ENCODE results near the gene SLC19A1.

The SLC19A1 gene

DNA sequence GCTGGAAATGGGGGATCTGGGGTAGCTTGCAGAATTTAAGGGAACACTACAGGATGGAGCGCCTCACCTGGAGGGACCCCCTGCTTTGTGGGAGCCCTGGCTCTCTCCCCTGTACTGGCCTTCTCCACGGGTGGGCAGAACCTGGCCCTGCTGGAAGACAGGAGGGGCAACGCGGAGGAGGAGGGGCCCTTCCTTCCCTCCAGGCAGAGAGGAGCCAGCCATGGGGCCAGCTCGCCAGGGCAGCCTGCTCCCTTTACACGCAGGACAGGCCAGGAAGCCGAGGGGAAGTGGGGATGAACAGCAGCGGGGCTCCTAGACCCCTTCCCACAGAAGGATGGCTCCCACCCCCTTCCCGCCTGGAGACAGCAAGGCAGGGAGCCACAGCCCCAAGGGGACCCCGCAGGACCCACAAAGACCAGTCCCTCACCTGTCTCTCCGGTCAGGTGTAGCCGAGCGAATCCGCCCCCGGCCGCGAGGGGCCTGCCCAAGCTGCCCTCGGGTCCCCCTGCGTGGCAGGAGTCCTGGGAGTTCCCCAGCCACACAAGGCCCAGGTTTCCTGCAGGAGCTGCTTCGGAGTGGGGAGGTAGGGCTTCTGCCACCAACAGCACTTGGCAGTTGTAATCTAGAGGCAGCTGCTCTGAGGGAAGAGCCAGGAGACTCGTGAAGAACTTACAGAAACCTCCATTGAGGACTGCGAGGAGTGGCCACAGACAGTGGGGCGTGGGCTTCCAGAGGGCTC is 1.6 kb upstream of the SLC19A1 start:
- no peak for DNase-seq

DNA sequence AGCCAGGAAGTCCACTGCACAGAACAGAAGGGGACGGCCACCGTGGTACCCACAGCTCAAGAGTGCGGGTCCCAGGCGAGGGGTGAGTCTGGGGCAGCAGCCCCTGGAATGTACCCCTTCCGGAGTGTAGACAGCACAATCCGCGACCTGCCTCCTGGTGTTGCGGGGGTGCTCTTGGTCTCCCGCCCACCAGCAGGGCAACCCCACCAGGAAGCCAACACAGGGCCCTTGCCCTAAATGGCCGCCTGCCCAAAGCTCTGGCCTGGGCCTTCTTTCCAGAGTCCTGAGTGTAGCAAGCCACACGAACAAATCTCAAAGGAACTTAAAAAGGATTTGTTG is 1.1 kb upstream of the SLC19A1 start:
- DNase-seq, result no peak

DNA sequence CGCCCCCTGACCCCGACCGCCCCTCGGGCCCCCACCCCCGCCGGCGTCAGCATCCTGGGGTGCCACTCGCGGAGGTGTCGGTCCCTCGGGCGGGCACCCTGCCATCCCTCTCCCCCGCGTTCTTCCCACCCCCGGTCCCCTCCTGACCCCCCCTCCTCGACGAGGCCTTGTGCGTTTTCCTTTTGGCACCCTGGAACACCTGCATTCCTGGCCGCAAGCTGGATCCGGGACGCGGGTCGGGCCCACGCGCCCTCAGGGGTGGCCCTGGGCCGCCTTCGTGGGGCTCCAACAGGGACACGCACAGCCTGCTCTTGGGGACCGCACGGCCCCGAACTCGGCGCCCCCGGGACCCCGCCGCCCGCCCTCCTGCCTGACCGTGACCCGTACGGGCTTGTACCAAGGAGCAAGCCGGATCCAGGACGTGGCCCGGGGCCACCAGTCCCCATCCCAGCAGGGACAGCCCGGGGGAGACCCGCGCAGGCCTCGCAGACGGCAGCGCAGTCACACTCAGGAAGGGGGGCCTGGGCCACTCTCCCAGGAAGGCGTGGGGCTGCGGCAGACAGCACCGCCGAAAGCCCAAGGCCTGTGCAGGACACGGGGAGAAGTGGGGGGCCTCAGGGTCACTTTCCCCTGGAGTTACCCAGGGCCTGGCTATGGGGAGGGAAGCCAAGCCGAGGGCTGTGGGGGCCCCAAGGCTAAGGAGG is 579 bp upstream of the SLC19A1 start:
- no peak for DNase-seq

DNA sequence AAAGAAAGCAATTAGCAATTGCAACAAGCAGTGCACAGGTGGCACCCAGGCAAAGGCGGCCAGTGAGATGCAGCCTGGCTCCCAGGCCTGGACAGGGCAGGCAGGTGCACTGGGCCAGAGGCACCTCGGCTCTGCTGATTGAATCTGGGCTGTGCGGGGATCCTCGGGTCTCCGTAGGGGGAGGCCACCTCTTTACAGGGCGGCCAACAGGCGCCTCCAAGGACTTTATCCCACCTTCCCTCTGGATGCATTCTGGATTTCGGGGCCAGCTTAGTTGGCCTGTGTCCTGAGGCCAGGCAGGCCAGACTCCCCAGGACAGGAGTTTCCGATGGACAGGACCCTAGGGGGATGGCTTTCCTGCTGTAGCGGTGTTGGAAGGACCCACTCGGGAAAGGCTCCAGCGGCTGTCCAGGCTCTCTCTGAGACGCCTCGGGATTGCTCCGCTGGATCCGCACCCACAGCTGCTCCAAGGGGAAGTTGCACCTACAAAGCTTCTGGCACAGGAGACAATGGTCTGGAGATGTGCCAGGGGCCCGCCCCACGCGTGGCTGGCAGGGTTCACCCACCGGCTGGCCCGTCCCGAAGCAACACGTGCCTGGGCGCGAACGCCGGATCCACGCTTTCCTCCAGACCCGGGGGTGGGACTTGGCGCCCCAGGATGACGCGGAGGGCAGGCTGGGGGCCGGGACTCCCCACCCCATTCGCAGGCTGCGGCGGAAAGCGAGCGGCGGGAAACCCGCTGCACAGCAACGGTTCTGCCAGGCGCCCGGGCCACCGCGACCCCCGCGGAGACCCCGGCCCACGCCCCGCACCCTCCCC is 810 bp downstream of the SLC19A1 start:
- DNase-seq, result peak; percentile 99

DNA sequence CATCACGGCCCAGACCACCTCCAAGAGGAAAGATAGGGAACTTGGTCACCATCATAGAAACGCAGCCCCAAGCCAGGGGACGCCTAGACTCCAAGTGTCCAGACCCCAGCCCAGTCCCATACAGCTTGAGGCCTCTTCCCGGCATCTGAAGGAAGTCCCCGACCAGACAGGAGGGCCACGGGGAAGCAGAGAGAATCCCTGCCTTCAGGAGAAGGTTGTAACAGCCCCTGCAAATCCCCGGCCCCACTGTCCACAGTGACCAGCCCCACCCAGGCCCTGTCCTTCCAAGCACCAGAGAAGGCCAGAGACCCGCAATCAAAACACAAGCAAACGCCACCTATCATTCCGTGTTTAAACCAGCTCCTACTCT is 1.7 kb downstream of the SLC19A1 start:
- DNase-seq, result no peak

DNA sequence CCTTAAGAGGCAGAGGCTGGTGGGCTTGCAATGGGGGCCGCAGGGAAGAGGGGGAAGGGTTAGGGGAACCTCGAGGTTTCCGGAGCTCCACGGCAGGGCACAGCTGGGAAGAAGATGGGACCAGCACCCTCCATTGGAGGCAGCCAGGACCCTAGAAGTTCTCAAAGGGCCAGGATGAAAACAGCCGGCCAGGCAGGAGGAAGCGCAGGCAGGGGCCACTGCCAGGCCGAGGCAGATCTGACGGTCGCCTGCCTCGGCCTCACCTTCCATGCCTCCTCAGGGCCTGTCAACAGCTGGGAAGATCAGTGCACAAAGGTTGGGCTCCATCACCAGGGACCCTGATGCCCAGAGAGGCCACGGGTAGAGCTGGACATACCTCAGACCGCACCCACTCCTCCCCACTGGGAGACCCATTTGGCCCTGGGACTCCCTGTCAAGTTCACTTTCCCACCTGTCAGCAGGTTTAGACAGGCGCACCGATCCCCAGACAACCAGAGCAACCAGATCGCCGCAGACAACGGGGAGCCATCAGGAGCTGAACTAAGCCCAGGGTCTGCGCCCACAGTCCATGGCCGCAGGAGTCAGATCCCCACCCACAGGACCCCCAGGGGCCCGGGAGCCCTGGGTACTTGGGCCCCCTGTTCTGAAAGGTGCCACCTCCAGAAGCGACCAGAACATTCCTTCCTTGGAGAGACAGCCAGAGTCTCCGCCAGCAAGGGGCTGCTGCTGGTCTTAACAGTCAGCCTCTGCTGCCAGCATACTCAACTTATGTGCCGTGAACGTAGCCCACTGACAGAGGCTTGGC is 2.2 kb downstream of the SLC19A1 start:
- no peak for DNase-seq

DNA sequence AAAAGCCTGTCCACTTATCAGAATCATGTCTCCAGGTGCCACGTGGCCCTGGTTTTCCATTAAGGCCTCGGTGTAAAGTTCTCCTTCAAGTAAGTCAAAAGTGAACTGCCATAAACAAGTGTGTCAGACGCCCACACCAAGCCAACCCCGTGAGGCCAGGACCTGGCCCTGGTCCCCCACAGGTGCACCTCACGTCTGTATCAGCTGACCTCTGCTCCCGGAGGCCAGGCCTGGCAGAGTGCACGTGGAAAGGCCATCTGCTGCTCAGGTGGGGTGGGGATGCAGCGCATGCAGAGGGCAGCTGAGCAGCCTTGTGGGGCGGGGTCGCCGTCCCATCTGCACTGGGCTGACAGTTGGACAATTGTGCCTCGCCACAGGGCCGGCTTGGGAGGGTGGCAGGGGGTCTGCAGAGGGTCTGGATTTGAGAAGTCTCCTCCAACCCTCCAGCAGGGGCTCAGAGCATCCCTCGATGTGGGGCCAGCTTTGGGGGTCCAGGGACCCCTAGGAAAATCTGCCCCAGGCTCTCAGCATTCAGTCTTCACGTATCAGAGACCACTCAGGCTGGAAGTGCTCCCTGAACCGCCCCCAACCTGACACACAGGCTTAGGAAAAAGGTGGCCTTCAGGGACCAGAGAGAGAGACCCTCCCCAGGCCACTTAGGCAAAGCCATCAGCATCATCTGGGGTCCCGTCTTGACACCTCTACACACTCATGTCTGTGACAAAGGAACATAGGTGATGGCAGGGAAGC is 3.0 kb downstream of the SLC19A1 start:
- no peak for DNase-seq

DNA sequence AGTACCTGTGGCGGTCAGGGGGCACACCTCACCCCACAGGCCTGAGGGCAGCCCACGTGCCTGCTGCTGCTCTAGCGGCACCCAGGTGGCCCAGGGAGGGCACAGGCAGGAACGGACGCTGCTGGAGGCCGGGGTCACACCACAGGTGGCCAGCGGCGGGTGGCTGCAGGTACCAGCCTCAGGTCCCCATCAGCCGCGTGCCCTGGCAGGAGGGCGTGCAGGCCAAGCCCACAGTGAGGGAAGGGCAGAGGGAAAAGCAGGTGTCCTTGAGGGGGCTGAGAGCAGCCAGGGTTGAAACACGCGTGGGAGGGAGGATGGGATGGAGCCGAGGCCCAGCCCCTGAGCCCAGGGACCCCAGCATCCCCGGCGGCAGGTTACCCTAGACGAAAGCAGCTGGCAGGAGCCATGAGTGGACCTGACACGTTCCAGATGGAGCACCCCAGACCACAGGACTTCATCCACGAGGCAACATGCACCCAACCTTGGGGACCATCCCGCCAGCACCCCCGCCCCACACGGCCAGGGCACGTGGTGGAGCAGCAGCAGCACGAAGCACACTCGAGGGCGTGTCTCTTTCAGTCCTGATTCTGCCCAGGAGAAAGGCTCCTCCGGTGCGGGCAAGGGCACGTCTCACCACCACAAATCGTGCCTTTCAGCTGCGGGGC is 3.7 kb downstream of the SLC19A1 start:
- DNase-seq, result no peak

DNA sequence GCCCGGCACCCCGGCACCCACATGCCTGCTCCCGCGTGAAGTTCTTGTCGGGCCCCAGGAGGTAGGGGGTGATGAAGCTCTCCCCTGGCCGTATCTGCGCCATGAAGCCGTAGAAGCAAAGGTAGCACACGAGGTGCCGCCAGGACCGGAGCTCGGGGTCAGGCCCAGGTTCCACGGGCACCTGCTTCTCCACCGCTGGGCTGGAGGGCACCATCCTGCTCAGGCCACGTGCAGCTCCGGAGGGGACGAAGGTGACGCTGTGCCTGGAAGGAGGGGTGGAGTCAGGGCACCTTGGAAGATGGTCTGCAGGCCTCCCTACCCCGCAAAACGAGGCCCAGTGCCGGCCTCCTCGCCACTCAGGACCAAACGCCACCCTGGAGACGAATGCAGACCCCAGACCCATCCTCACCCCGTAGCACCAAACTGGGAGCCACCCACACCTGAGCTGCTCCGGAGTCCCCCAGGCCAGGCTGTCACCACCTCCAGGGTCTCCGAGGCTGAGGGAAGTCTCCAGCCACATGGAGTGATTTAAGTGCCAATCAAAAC is 4.4 kb downstream of the SLC19A1 start:
- no peak for DNase-seq

DNA sequence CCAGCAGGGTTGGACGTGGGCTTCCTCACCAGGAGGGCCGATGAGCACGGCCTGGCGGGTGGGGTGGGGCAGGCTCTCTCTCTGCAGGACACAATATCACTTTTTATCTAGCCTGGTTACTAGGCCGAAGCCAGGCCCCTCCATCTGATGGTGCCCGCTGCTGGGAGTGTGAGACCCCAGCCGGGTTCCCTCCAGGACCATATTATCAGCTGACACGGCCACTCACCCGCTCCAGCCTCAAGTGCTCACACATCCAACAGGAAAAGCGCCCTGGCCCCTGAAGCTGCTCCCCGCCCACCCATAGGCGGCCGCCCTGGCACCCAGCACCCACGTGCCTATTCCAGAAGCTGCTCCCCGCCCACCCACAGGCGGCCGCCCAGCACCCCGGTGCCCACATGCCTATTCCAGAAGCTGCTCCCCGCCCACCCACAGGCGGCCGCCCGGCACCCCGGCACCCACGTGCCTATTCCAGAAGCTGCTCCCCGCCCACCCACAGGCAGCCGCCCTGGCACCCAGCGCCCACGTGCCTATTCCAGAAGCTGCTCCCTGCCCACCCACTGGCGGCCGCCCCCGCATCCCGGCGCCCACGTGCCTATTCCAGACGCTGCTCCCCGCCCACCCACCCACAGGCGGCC is 5.0 kb downstream of the SLC19A1 start:
- no peak for DNase-seq

DNA sequence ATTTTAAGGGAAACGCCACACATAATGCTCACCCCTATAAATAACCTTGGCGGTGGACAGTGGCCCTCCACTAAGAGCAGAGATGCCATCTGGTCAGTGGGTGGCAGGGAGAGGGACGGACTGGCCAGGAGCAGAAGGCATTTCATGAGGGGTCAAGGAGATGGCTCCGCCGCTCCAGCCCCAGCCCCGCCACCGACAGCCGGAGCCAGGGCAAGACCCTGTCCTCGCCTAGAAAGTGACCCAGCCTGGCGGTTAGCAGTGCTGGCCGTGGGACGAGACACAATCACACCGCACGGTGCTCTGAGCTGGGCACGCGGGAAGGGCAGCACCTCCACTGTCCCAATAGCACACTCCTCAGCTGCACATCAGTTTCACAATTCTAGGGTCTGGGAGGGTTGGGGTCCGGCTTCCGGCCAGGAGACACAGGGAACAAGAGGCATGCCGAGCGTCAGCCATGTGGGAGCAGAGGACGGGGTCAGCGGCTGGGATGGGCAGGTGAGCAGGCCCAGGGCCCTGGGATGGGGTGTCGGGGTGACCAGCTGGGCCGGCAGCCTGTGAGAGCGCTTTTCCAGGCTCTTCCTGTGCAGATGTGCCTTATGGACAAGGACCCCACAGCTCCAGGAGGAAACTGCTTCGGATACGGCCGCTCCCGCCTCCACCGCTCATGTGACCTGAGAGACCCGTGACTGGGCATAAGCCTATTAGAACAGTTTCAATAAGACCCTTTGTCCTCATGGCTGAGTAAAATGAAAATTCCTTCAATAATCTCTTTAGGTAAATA is 5.7 kb downstream of the SLC19A1 start:
- DNase-seq, result no peak

DNA sequence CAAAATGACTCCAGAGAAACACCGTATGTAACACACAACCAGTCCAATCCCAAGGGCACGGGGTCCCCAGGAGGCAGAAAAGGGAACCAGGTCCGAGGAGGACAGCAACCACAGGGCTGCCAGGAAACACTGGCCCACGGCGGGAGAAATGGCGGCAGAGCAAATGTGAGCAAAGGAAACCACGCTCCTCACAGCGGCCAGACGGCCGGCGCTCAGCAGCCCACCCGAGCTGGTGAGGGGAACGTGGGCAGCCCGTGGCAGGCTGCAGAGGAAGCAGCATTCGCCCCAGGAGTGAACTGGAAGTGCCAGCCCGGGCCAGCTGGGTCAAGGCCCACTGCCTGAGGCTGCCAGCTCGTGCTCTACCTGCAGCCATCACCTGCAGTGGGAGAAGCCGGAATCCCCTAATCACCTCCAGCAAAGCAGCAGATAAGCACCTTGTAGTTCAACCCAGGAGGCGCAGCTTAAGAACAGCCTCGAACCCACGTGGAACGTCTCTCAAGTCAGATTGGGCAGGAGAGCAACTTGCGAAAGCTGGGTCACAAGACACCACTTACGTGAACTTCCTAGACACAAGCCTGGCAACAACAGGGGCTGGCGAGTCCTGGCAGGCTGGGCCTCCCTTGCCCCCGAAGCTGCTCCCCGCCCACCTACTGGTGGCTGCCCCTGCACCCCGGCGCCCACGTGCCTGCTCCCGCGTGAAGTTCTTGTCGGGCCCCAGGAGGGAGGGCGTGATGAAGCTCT is 6.7 kb downstream of the SLC19A1 start:
- no peak for DNase-seq

DNA sequence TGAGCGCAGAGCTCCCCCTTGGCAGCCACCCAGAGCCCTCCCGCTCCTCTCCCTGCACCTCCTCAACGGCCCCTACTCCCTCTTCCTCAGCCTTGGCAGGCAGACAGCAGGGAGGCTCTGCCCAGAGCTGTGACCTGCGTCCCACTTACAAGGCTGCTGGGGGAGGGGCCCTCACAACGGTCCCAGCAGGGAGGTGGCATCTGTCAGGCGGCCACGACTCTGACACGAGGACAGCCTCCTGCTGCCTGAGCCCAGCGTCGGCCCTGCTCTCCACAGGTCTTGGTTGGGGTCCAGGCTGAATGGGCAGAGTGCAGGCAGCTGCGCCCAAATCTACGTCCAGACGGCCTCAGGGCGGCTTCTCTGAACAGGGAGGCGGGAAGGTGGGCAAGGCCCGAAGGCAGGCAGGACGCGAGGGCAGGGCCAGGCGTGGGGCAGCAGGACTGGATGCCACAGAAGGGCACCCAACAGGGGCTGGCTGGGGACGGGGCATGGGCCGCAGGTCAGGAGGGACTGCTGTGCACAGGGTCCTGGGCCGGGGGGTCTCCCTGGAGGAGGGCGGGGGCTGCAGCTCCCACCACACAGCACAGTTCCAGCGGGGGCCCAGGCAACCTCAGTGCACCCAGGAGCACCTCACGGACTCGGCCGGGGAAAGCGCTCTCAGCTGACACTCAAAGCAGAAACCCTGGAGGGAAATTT is 7.5 kb downstream of the SLC19A1 start:
- DNase-seq, result no peak

DNA sequence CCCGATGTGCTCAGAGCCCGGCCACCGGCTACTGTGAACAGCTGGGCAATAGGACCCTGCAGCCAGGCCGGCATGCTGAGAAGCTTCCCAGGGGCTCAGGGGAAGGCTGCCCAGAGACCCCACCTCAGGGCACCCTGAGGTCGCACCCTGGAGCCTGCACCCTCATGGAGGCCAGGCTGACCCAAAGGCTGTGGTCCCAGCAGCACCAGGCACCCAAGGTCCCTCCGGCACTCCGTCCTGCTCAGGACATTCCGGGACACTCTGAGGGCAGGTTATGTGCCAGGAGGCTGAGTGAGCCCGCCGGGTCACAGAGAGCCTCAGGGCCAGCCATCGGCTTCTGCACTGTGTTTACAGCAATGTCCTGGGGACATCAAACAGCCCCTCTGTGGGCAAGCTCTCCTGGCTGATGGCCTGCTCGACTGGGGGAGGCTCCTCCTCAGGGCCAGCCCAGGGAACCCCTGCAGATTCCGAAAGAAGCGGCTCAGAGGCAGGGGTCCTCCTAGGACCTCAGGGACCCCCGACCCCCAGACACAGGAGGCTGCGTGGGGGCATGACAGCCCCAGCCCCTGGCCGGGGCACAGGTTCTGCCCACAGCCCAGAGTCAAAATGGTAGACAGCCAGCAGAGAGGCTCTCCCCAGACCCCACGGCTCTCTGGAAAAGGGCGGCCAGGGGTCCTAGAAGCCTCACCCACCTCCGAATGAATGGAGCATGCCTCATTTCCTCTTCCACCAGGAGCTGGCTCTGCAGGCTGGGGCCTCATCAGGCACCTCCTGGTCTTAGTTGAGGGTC is 8.2 kb downstream of the SLC19A1 start:
- DNase-seq, result no peak

DNA sequence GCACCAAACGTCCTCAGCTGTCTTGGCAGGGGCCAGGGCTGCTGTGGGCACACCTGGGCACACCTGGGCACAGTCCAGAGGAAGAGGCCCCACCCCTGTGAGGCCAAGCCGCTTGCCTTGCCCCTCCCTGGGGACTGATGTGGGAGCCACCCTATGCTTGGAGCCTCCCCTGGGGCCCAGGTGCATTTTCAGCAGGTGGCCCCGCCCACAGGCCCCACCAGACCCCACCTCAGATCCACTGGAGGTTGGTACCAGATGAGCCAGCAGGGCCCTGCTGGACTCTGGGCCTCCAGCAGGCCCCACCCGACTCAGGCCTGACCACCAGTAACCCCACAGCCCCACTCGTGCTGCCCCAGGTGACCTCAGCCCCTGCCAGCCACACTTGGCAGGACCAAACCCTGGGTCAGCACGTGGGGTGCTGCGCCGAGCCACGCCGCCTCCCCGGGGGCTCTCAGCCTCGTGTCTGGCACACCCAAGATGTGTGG is 8.8 kb downstream of the SLC19A1 start:
- no peak for DNase-seq

DNA sequence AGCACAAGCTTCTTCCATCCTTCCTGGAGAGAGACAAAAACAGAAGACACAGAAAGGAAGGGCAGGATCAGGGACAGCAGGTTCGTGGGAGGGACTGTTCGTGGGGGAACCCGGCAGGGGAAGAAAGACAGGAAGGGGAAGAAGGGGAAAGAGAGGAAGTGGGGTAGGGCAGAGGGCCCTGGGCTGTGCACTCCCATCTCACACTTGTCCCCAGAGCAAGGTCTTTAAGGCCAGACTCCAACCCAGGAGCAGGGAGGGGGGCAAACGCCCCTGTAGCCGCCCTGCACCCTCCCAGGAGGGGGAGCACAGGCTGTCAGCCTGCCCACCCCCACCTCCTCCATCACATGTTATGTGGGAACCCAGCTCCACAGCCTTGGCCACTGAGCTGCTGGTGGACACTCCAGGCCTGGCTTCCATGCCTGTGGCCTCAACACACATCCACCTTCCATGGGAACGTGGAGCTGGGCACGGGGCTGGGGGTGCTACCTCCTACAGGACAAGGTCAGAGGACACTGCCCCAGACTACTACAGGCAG is 9.3 kb downstream of the SLC19A1 start:
- no peak for DNase-seq

All from 8988T (cell line).